OCI-M2 (cell line): ENCODE data around the gene CHST13.
"Not testable (repeated sequence)": the region's sequence is repeated elsewhere in the genome, so short reads cannot be mapped to it uniquely, and the experiment has no call there.

Source experiments
- DNase-seq: peaks from one replicate; lab custom pipeline; 2025; ENCODE audit not compliant: unreplicated experiment; lab: John Stamatoyannopoulos, UW

CHST13 gene

DNA sequence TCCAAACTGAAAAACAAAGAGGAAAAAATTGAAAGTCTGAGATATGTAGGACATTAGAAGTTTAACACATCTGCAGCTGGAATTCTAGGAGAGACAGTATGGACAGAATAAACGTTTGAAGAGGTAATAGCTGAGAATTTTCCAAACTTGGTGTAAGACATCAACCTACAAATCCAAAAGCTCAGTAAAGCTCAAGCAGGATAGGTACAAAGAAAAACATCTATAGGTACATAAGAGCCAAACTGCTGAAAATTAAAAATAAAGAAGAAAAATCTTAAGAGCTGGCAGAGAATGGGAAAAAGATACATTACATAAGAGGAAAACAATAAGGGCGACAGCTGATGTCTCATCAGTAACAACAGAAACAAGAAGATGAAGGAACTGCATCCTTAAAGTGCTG lies 57.6 kb downstream of the CHST13 start:
- DNase-seq: no peak

DNA sequence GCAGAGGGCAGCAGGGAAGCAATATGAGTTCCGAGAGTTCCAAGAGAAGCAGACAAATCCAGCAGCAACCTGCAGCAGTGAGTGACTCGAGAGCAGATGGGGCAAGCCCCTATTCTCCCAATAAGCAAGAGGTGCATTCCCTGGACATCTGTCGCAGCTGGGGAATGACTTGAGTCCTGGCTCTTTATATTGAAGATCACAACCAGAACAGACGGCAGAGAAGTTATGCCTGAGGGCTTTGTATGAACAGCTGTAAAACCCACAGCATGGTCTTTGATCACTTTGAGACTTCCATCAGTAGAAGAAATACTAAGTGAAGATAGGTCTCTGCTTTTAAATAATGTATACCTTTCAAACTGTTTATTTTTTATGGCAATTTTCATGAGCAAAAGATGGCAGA lies 58.4 kb downstream of the CHST13 start:
- no peak for DNase-seq

DNA sequence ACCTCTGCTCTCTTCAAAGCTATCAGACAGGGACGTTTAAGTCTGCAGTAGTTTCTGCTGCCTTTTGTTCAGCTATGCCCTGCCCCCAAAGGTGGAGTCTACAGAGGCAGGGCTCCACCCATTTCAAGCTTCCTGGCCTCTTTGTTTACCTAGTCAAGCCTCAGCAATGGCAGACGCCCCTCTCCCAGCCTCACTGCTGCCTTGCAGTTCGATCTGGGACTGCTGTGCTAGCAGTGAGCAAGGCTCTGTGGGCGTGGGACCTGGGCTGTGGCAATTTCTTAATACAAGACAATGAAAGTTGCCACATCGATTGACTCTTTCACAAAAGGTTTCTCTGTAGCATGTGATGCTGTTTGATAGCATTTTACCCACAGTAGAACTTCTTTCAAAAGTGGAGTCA lies 67.6 kb downstream of the CHST13 start:
- not testable (repeated sequence) for DNase-seq
